GM03348 (cell line): ENCODE data around the gene LAMTOR4.

Experiments used
- DNase-seq: peaks from one replicate; pipeline ENCODE4 v3.0.0; 2012; ENCODE audit warnings: low spot score

Gene LAMTOR4

GRCh38 chr7:100148559-100149328, at the start of gene LAMTOR4:
Gene LAMTOR4 (plus strand): TSS chr7:100148918. CDS start chr7:100148973, 55 bp downstream.
- DNase-seq: peak; percentile 99

GRCh38 chr7:100099452-100099851, 49.3 kb upstream of the LAMTOR4 start:
- no peak for DNase-seq

- DNase-seq: peak; percentile 97
These were observed 48.2 kb upstream of the LAMTOR4 start for GRCh38 chr7:100100420-100101015.

GRCh38 chr7:100101016-100101862, 47.5 kb upstream of the LAMTOR4 start, which contains the start of the genes AP4M1 and MCM7:
Gene AP4M1 (plus strand): TSS chr7:100101643. CDS start chr7:100101715, 72 bp downstream.
Gene MCM7 (minus strand): TSS chr7:100101397. CDS start chr7:100101294, 103 bp downstream.
- DNase-seq: peak; percentile 99

GRCh38 chr7:100102950-100103840, 45.5 kb upstream of the LAMTOR4 start:
- no peak for DNase-seq

GRCh38 chr7:100105534-100105933, 43.2 kb upstream of the LAMTOR4 start:
- DNase-seq: no peak

- no peak for DNase-seq
These were observed 42.1 kb upstream of the LAMTOR4 start for GRCh38 chr7:100106633-100107032.

- no peak for DNase-seq
These were observed 41.5 kb upstream of the LAMTOR4 start for GRCh38 chr7:100107125-100107737.

GRCh38 chr7:100107890-100108289, 40.8 kb upstream of the LAMTOR4 start:
- DNase-seq: no peak

GRCh38 chr7:100109521-100110163, 39.1 kb upstream of the LAMTOR4 start:
- DNase-seq: no peak

GRCh38 chr7:100111156-100111555, 37.6 kb upstream of the LAMTOR4 start:
- no peak for DNase-seq

GRCh38 chr7:100111914-100112313, 36.8 kb upstream of the LAMTOR4 start:
- DNase-seq: no peak

- no peak for DNase-seq
These were observed 33.7 kb upstream of the LAMTOR4 start for GRCh38 chr7:100115026-100115425.

- no peak for DNase-seq
These were observed 30.2 kb upstream of the LAMTOR4 start for GRCh38 chr7:100118388-100119071.

- DNase-seq: peak; percentile 99
These were observed 29.4 kb upstream of the LAMTOR4 start, which contains the start of the genes CNPY4 and TAF6 for GRCh38 chr7:100119072-100119969. Gene CNPY4 (plus strand): TSS chr7:100119634. CDS start chr7:100119745, 111 bp downstream. Gene TAF6 (minus strand): TSS chr7:100119358. CDS start chr7:100114209, 5,149 bp downstream.

GRCh38 chr7:100119970-100120732, 28.6 kb upstream of the LAMTOR4 start:
- peak; percentile 73 for DNase-seq

- no peak for DNase-seq
These were observed 28.0 kb upstream of the LAMTOR4 start for GRCh38 chr7:100120733-100121036.

- no peak for DNase-seq
These were observed 26.7 kb upstream of the LAMTOR4 start for GRCh38 chr7:100122067-100122466.
